Measurements from ENCODE around the gene AVPR1B. TPM values are rescaled to one million over a fixed set of nuclear protein-coding genes. Genes with fewer than 3 reads are reported as not detected.

Gene AVPR1B
- total RNA-seq, 1 donor from 2014 or later, result not detected

- no peak overlapping the region for H3K4me3 ChIP-seq (ENCODE audit: low read depth, low read length)
- no peak for TF ChIP-seq CTCF (conservative IDR thresholded peaks at IDR 0.05; ENCODE audit: low read depth, low read length)
- no peak for DNase-seq (ENCODE audit: low read depth)
Observed at GRCh38 chr1:206122686-206123085, 5.5 kb upstream of the AVPR1B start.

GRCh38 chr1:206121269-206121668 is 4.1 kb upstream of the AVPR1B start:
- H3K4me3 ChIP-seq (ENCODE audit: low read depth, low read length), result no peak overlapping the region
- DNase-seq (ENCODE audit: low read depth), result no peak
- TF ChIP-seq CTCF (conservative IDR thresholded peaks at IDR 0.05; ENCODE audit: low read depth, low read length), result no peak

GRCh38 chr1:206120406-206120805 is 3.2 kb upstream of the AVPR1B start:
- no peak overlapping the region for H3K4me3 ChIP-seq (ENCODE audit: low read depth, low read length)
- no peak for TF ChIP-seq CTCF (conservative IDR thresholded peaks at IDR 0.05; ENCODE audit: low read depth, low read length)
- DNase-seq (ENCODE audit: low read depth), result no peak

GRCh38 chr1:206116873-206117150 is 376 bp downstream of the AVPR1B start:
- peak overlapping the region; percentile 45 for H3K4me3 ChIP-seq (ENCODE audit: low read depth, low read length)
- DNase-seq (ENCODE audit: low read depth), result no peak
- TF ChIP-seq CTCF (conservative IDR thresholded peaks at IDR 0.05; ENCODE audit: low read depth, low read length), result no peak

GRCh38 chr1:206116191-206116872 is 856 bp downstream of the AVPR1B start:
- H3K4me3 ChIP-seq (ENCODE audit: low read depth, low read length), result no peak overlapping the region
- no peak for DNase-seq (ENCODE audit: low read depth)
- no peak for TF ChIP-seq CTCF (conservative IDR thresholded peaks at IDR 0.05; ENCODE audit: low read depth, low read length)

- no peak overlapping the region for H3K4me3 ChIP-seq (ENCODE audit: low read depth, low read length)
- no peak for TF ChIP-seq CTCF (conservative IDR thresholded peaks at IDR 0.05; ENCODE audit: low read depth, low read length)
- no peak for DNase-seq (ENCODE audit: low read depth)
Observed at GRCh38 chr1:206115791-206116190, 1.4 kb downstream of the AVPR1B start.
